Ammon's horn (tissue), 1 donor: ENCODE measurements around the gene JUN.

Experiments
- DNase-seq: peaks from one replicate; pipeline ENCODE4 v3.0.0-alpha.2; 2016; ENCODE audit warnings: low spot score

The JUN gene

DNA sequence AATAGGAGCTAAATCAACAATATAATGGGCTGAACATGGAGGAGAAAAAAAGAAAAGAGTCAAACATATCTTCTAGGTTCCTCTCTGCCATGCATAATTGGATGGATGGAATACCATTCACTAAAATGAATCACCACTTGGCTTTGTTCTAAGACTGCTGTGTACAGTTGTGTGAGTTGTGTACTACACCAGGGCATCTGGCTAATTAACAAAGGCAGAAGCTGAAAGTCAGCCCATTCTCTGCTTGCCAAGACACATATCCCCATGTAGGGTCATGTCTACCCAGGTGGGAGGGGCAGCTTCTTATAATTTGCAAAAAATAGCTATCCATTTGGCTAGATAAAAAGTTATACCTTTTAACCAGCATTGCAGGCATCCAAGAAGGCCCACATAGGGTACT lies 21.0 kb downstream of the JUN start:
- no peak for DNase-seq

DNA sequence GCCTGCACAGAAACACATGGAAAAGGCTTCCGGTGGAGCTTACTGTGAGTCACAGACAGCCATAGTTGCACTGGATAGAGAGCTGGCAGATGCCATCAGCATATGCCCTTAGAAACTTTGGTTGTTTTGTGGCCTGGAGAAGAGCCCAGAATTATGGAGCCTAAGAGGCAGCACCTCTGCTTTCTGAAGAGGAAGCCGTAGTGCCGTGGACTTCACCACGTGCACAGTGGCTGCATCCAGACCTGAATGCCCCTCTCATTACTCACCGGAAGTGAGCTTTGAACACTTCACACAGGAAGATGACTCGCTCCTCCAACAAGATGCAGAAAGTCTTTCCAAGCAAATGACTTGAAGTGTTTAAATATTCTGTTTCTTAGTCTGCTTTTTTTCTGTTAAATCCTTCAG lies 28.4 kb downstream of the JUN start:
- DNase-seq, result peak; percentile 56

DNA sequence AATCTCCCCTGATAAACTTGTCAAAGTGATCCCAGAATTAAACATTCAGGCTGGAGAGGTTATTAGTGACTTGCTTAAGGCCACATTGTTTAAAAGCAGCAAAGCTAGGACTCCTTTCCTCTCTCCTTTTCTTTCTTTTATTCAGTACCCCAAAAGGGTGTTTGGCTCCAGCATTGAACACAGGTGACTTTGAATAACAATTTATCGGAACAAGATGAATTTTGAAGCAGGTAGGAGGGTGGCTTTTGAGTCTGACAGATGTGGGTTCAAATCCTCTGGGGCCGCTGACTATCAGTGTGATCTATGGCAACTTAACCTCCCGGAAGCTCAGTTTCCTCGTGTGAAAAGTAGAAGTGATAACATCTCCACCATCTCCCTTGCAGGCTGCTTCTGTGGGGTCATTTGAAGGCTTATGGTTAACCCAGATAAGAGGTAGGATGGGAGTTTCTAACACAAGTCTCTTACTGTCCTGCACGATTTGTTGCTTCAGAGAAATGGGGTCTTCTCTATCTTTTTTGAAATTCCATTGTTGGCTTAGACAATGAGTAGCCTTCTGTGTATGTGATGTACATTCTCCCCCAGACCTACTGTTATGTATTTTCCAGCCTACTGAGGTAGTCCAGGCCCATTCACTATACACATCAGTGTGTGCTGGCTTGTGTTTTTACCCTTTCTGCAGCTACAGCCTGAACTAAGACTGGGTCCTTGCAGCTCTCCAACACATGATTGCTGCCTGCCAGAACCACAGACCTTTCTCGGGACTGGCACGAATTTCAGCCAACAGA lies 29.0 kb downstream of the JUN start:
- DNase-seq, result no peak

DNA sequence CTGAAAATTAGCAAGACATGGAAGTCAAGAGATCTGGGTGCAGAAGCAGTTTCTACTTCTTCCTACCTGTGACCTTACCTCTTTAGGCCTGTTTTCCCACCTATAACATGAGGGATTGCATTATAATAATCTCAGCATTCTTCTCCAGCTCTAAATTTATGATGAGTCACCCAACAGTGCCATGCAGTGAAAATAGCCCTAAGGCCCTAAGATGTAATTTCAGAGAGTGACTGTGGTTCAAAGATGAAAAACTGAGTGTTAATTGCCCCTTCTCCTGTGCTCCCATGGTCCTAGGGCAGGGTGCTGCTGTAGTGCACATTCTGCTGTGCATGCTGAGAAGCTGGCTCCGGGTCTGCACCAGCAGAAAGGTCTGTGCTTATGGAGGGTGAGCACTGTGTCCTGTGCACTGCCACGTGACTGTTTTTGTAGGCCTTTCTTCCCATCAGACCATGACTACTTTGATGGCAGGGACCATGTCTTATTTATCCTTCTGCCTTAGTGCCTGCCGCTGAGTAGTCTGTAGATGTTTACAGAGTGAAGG lies 29.7 kb downstream of the JUN start:
- DNase-seq, result no peak

DNA sequence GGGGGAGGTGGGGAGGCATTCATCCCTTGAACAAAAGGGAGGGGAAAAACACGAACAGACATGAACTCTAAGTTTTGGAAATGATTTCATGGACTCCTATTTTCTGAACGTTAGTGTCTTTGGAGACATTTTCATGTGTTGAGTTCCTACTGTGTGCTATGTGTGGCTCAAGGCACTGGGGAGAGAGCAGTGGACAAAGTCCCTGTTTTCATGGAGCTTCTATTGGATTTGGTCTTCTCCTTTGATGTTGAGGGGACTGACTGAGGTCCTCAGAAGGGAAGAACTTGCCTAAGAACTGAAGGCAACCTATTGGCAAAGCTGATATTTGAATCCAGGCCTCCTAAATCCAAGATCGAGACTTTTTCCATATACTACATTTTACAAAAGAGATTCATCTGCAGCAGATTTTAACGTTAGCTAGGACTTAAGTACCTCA lies 30.4 kb downstream of the JUN start:
- DNase-seq, result no peak

DNA sequence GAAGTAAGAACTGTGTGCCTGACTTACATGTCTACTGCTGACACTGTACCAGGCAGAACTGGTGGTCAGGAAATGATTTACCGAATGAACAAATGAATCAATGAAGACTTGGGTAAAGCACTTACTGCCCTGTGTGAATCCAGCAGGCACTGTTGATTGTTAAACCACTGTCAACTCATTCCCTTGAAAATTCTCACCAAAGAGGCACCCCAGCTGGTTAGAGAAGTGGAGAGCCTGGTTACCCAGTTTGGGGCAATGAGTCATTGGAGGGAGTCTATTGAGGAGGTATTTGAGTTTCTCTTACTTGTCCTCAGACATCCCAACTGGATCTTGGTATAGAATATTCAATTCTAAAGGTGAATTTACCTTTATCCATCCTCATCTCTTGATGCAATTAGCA lies 34.2 kb downstream of the JUN start:
- no peak for DNase-seq

DNA sequence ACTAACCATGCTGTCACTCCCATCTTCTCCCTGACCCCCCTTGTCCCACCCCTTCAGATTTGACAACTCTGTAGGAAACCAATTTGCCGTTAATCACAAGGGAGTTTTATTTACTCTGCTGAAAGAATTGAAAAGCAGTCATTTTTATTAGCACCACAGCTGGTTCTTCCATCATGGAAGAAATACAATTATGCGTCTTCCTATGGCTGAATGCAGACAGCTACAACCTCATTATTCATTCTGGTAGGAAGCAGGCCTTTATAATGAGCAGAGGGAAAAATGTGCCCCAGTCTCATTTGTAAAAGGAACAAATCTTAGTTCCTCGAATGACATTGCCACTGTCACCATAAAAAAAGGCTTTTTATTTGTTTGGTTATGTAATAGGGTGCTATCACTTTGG lies 35.2 kb downstream of the JUN start:
- DNase-seq, result no peak

DNA sequence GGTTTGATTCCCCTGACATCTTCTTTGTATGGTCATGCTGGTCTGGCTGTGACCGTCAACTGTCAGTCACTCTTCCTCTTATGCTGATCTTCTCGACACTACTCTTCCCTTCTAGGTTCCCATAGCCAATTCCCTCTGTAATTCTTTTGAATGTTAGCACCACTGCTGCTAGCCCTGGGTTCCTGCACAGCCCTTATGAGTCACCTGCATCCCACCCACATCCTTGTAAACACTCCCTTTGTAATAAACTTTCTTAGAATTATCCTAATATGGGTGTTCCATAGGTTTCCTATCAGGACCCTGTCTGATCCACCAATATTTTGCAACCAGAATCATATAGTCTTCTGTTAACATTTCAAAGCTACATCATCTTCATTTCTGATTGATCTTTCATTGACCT lies 37.1 kb downstream of the JUN start:
- no peak for DNase-seq

DNA sequence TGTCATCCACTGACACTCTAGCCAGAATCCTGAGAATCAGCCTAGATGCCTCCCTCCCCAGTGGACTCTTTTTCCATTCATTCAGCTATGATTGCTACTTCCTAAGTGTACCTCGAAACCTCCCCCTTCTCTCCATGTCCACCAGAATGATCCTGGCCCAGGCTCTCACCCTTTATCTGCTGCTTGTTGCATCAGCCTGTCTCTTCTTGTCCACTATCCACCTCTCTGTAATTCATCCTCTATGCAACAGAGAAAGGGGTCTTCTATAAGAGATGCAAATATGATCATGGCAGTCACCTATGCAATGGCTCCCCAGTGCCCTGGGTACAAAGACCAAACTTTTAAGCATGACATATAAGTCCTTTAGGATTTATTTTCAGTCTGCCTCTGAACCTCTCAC lies 37.7 kb downstream of the JUN start:
- no peak for DNase-seq

DNA sequence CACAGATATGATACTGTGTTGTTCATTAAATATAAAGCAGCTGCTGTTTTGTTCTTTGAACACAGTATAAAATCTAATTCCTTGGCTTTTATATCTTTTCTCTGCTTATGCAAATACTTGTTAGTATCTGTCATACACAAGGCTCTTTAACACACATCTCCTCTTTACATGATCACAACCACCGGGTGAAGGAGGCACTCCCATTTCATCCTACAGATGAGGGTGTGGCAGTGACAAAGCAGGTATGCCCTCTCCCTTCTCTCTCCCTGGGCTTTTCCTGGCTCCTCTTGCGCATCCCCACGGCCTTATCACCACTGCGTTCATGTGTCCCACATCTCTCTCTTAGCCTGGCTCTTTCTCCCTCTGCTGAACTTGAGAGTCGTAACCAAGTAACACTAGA lies 38.2 kb downstream of the JUN start:
- no peak for DNase-seq

DNA sequence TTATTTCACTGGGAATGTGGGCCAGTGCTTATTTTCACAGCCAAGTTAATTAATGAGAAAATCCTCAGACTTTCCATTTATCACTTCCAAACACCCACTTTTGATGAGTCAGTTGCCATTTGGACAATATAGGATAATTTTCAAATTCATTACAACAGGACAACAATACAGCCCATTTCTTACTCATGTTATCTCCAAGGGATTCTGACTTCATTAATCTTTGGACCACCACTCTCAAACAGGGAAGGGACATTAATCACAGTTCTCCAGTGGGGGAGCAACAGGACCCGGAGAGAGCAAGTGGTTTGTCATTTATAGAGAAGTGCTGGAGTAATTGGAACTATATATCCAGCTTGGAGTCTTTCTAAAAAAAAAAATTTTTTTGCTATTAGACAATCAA lies 38.7 kb downstream of the JUN start:
- no peak for DNase-seq

DNA sequence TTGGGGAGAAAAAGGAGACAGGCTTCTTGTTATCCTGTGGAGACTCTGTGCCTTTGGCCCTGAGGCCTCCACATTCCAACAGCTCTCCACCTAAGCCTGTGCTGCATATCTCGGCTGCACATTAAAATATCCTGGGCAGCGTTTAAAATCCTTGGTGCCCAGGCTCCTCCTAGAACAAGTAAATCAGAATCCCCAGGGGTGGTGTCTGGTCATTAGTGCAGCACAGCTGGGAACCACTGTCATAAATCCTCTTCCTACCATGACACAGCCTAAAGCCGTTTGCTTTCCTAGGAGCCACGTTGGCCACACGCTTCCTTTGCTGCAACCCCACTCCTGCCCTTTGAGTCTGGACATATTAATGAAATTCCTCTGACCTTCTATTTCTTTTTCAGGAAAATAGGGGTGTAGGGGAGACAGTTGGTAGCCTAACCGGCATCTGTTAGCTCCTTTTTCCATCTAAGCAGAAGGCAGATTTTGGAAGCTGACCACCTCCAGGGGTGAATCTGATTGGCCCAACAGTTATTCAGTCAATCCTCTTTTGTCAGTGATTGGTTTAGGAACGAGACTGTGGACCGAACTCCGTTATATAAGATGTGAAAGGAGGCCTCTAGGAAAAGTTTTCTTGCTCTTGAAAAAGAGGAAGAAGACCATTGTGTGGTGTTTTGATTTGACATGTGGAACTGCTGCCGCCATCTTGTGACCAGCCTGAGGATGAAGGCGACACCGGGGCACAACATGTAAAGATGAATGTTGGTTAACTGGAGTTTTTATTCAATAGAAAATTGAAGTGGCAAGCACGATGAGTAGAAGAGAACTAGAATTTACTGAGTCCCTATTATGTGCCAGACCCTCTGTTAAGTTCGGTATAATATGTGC lies 41.9 kb downstream of the JUN start:
- DNase-seq, result no peak

DNA sequence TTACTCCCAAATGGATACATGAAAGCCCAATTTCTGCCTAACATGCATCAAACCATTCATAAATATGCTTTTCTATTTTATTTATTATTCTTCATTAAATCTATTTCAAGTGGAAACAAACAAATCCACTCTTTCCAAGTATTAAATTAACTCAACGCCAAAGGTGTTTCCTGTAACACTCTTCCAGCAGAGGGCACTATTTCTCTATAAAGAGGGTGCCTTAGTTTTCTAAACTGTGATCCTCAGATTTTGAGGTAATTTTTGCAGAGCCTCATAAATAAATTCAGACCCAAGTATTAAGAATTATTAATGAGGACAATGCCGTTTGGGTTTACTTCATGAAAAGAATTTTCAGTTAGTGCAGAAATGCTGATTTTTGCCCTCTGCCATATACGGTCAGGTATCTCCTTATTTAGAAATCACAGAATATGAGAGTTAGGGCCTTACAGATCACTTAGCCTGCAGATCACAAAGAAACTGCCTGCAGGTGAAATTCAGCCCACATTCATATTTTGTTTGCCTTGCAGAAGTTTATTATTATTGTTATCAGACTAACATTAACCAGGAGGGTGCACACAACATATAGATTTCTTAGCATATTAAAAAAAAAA lies 43.9 kb downstream of the JUN start:
- DNase-seq, result peak; percentile 67

DNA sequence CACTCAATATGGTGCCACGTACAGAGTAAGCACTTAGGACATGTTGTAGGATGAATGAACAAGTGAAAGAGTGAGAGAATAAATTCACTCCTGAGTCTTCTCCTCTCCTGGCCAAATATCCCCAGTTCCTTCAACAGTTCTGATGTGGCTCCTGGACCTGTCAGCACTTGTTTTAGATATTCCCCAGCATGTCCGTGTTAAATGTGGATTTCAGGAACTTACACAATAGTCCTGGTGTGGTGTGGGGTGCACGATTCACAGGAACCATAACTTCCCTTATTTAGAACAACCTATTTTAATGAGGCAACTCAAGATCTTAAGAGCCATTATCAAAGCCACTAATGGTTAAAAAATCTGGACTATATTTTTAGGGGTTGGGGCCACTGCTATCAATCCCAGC lies 45.0 kb downstream of the JUN start:
- no peak for DNase-seq

DNA sequence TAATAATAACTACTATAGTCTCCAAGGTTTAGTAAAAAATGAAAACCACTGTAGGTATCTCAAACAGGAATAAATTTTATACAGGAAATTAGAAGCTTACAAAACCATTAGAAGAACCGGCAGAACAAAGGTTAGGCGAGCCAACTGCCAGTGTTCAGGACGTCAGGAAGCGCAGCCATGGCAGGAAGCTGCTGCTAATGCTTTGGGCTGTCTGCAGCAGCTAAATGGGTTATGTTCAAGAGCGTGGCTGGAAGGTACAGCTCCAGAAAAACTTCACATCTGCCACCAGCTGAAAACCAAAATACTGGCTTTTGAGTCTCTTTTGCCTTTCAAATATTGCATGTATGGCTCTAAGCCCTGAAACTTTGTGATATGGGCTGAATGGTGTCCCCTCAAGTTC lies 48.3 kb downstream of the JUN start:
- DNase-seq, result no peak

DNA sequence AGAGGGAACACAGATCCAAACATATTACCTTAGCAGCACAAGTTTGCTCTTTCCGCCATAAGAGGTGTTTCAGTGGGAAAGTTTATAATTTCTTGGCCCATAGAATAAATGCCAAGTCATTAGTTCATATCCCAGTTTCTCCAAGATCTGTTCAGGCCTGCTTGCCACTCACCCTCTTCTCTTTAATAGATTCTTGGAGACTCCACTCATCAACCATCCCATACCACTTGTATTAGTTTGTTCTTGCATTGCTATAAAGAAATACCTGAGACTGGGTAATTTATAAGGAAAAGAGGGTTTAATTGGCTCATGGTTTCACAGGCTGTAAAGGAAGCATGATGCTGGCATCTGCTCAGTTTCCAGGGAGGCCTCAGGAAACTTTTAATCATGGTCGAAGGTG lies 49.2 kb downstream of the JUN start:
- no peak for DNase-seq

DNA sequence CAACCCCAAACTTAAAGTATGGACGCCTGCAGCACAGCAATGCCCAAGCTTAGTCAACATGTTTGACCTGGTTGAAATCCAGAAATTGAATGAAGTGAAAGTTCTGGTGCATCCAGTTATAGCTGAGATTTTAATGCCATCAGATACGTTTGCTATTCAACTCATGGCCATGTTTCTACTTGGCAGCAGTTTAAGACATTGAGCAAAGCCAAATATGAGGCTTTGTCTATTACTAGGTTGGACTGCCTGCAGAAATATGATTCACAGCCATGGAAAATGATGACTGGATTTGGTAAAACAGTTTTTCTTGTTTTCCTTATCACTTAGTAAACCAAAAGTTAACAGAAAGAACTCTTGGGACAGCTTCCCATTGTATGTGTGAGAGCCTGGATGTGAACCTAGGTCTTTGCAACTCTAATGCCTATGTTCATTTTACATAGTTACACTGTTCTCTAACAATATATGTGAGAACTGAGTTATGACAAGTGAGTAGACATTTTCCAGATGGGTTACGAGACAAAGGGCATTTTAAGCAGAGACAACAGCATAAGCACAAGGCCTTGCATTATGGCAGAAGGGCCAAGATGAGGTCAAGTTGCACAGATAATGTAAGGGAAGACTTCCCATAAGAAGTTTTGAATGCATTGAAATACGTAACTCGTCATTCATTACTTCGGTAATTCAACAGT lies 51.6 kb downstream of the JUN start:
- no peak for DNase-seq
